Measurements from ENCODE around the gene PEA15.

PEA15 gene

GRCh38 chr1:160236806-160237205 lies 31.6 kb downstream of the PEA15 start:
- in situ Hi-C loops (cut with HindIII; ENCODE audit: low sequenced_read_pairs): no loop called here

DNA sequence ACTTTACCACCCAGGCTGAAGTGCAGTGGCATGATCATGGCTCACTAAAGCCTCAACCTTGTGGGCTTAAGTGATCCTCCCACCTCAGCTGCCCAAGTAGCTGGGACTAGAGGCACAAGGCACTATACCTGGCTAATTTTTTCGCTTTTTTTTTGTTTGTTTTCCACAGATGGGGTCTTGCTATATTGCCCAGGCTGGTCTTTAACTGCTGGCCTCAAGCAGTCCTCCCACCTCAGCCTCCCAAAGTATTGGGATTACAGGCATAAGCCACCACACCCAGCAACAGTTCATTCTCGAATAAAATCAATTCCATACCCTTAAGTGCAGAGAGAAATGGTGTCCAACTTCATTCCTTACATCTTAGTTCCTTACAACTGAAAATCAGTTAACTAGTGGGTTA lies 32.4 kb downstream of the PEA15 start:
- in situ Hi-C loops (cut with HindIII; ENCODE audit: low sequenced_read_pairs): no loop called here

GRCh38 chr1:160238408-160238807 lies 33.2 kb downstream of the PEA15 start:
- in situ Hi-C loops (cut with HindIII; ENCODE audit: low sequenced_read_pairs): no loop called here

GRCh38 chr1:160239582-160240299 lies 34.6 kb downstream of the PEA15 start:
- in situ Hi-C loops (cut with HindIII; ENCODE audit: low sequenced_read_pairs): no loop called here

- in situ Hi-C loops (cut with HindIII; ENCODE audit: low sequenced_read_pairs): no loop called here
Observed at GRCh38 chr1:160243767-160244166, 38.6 kb downstream of the PEA15 start.

DNA sequence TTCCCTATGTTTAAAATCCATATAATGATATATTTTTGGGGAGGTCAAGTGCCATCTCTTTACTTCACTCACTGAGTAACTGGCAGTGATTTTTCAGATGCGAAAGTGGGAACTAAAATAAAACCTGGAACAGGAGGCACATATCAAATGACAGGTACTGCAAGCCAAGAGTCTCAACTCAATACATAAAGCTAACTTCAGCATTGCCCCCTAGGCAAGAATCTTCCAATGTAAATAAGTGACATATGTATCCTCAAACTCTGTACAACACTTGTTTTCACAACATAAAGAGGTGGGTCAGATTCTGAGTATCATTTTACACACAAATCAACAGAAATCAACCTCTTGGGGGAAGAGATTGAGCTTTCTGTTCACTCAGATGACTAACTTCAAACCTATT lies 39.0 kb downstream of the PEA15 start:
- in situ Hi-C loops (cut with HindIII; ENCODE audit: low sequenced_read_pairs): no loop called here

DNA sequence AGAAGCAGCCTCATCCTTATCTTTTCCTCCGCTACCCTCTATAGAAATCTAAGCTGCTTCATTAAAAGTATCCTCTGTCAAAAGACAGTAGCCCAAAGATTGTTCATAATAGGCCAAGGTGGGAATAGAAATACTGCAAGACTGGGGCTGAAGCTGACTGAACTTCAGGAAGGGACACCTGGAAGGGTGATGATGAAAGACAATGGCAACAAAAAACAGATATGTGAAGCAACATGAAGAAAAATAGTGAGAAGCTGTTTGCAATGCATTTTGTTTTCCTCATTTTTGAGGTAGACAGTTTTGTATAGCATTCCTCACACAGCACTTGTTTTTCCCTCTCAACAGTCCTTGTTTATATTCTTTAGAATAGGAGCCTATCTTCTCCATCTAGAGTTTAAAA lies 40.2 kb downstream of the PEA15 start:
- in situ Hi-C loops (cut with HindIII; ENCODE audit: low sequenced_read_pairs): no loop called here

- in situ Hi-C loops (cut with HindIII; ENCODE audit: low sequenced_read_pairs): no loop called here
Observed at GRCh38 chr1:160247053-160247452, 41.9 kb downstream of the PEA15 start.

- in situ Hi-C loops (cut with HindIII; ENCODE audit: low sequenced_read_pairs): no loop called here
Observed at GRCh38 chr1:160251011-160251410, 45.8 kb downstream of the PEA15 start.

GRCh38 chr1:160251687-160252526 lies 46.7 kb downstream of the PEA15 start:
- in situ Hi-C loops (cut with HindIII; ENCODE audit: low sequenced_read_pairs): no loop called here

GRCh38 chr1:160255781-160256300 lies 50.7 kb downstream of the PEA15 start:
- in situ Hi-C loops (cut with HindIII; ENCODE audit: low sequenced_read_pairs): no loop called here

- in situ Hi-C loops (cut with HindIII; ENCODE audit: low sequenced_read_pairs): no loop called here
Observed at GRCh38 chr1:160256396-160257046, 51.3 kb downstream of the PEA15 start.

GRCh38 chr1:160257411-160258015 lies 52.3 kb downstream of the PEA15 start:
- in situ Hi-C loops (cut with HindIII; ENCODE audit: low sequenced_read_pairs): no loop called here

DNA sequence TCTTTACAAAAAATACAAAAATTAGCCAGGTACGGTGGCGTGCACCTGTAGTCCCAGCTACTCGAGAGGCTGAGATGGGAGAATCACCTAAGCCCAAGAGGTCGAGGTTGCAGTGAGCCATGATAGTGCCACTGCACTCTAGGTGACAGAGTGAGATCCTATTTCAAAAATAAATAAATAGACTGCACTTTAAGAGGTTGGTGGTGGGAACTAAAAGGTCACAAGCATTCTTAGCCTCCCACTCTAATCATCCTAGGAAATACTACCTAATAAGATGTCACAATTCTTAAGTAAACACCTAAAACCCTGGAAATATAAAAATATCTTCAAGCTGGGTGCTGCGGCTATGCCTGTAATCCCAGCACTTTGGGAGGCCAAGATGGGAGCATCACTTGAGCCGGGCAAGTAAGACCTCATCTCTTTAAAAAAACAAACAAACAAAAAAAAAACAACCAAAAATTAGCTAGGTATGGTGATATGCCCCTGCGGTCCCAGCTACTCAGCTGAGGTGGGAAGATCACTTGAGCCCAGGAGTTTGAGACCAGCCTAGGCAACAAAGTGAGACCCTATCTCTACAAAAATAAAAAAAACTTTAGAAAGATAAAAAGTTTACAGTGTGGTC lies 53.1 kb downstream of the PEA15 start:
- in situ Hi-C loops (cut with HindIII; ENCODE audit: low sequenced_read_pairs): no loop called here

GRCh38 chr1:160260406-160261382 lies 55.5 kb downstream of the PEA15 start:
- in situ Hi-C loops (cut with HindIII; ENCODE audit: low sequenced_read_pairs): no loop called here

GRCh38 chr1:160261556-160261892 lies 56.3 kb downstream of the PEA15 start:
- in situ Hi-C loops (cut with HindIII; ENCODE audit: low sequenced_read_pairs): no loop called here

DNA sequence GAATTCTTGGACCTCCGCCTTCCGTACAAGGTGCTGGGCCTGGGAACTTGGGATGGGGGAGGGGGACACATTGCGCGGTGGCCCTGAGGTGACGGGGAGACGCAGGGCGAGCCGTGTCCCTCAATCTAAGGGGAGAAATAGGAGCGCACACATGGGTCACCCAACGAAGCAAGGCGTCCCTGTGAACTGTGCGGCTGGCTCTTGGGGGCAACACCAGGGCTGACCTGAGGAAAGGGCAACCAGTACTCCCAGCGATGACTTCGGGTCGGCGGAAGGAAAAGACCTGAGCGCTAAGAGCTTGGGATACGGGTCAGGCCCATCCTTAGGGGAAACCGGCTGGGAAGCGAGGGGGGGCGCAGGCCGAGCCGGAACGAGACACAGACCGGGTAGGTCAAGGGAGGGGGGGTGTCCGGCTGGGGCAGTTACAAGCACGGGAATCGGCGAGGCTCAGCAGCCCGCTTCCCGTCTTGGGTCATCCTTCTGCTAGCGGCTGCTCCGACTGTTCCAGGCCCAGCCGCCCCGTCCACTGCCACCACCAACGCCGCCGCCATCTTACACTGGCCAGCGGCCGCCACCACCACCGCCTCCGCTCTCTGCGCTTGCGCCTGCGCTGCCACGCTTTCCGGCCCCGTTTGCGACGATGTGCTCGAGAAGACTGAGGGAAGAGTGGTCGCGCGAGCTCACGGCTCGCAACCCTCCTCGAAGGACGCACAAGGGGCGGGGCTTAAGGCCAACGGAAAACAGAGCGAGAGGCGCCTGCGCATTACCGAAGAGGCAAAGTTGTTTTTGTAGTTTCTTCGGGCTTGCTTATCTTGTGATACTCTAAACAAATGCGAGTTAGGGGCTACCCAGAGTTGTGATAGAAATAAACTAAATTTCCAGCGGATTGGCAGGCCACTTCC lies 57.0 kb downstream of the PEA15 start, which contains the start of gene DCAF8:
Gene DCAF8, minus strand, starts transcription at position 657 of the 902 bp plus-strand sequence. CDS start 18,541 bp downstream, outside the sequence.
- in situ Hi-C loops (cut with HindIII; ENCODE audit: low sequenced_read_pairs): no loop called here

- in situ Hi-C loops (cut with HindIII; ENCODE audit: low sequenced_read_pairs): no loop called here
Observed at GRCh38 chr1:160264795-160265307, 59.7 kb downstream of the PEA15 start.

Data from DLD1 (cell line).